Right forelimb (tissue), 1 donor: ENCODE measurements around the gene LRRFIP1.
A peak's percentile ranks its signal among the peaks of the same experiment; 100 is the strongest.

ENCODE experiments used
- DNase-seq: peaks from one replicate; pipeline ENCODE4 v3.0.0-alpha.2; 2018

The LRRFIP1 gene

GRCh38 chr2:237618449-237618848 is 8.9 kb upstream of the LRRFIP1 start:
- DNase-seq = no peak

GRCh38 chr2:237623428-237624403 is 3.7 kb upstream of the LRRFIP1 start:
- peak; percentile 41 for DNase-seq

- no peak for DNase-seq
Measured at GRCh38 chr2:237624565-237624964, 2.8 kb upstream of the LRRFIP1 start.

GRCh38 chr2:237625216-237625705 is 2.1 kb upstream of the LRRFIP1 start:
- DNase-seq = no peak

GRCh38 chr2:237625777-237626176 is 1.6 kb upstream of the LRRFIP1 start:
- DNase-seq = no peak

- DNase-seq = no peak
Measured at GRCh38 chr2:237626813-237627440, 460 bp upstream of the LRRFIP1 start.

GRCh38 chr2:237628247-237629187 is 1.1 kb downstream of the LRRFIP1 start:
- DNase-seq = no peak

- no peak for DNase-seq
Measured at GRCh38 chr2:237629188-237629534, 1.8 kb downstream of the LRRFIP1 start.

- DNase-seq = no peak
Measured at GRCh38 chr2:237629739-237630138, 2.4 kb downstream of the LRRFIP1 start.

- no peak for DNase-seq
Measured at GRCh38 chr2:237630216-237631000, 3.0 kb downstream of the LRRFIP1 start.

GRCh38 chr2:237631007-237631785 is 3.8 kb downstream of the LRRFIP1 start:
- DNase-seq = no peak

GRCh38 chr2:237631801-237632585 is 4.6 kb downstream of the LRRFIP1 start:
- no peak for DNase-seq

- DNase-seq = no peak
Measured at GRCh38 chr2:237633061-237633561, 5.7 kb downstream of the LRRFIP1 start.

GRCh38 chr2:237636578-237636977 is 9.2 kb downstream of the LRRFIP1 start:
- no peak for DNase-seq

- DNase-seq = no peak
Measured at GRCh38 chr2:237637429-237638135, 10.2 kb downstream of the LRRFIP1 start.

GRCh38 chr2:237638176-237638575 is 10.8 kb downstream of the LRRFIP1 start:
- no peak for DNase-seq

- no peak for DNase-seq
Measured at GRCh38 chr2:237639052-237639835, 11.9 kb downstream of the LRRFIP1 start.

GRCh38 chr2:237639836-237640220 is 12.4 kb downstream of the LRRFIP1 start:
- DNase-seq = no peak
